Gastrocnemius medialis (tissue), 4 donors: ENCODE data around the gene GCC1.

ENCODE experiments used
- POLR2A ChIP-seq, 2 donors: fragments of 450-650 bp; IDR thresholded peaks; one replicate each; pipeline ENCODE4 v1.6.1; 2017; ENCODE audit warnings: antibody characterized with exemption in 2 of 2, mild to moderate bottlenecking in 2 of 2, moderate library complexity in 2 of 2
- TF ChIP-seq, protein P1 (sequence below), 5 experiments: fragments of 450-650 bp in 3 of 5; fragments of 200-600 bp in 2 of 5; sonication (generic) in 2 of 5; IDR thresholded peaks in 4 of 5; conservative IDR thresholded peaks in 1 of 5; 1 replicate in 4 of 5; 2 replicates in 1 of 5; pipeline ENCODE4 v1.5.1; 2016 to 2019; ENCODE audit warnings: antibody characterized with exemption in 5 of 5, mild to moderate bottlenecking in 3 of 5, moderate library complexity in 3 of 5

DNA sequence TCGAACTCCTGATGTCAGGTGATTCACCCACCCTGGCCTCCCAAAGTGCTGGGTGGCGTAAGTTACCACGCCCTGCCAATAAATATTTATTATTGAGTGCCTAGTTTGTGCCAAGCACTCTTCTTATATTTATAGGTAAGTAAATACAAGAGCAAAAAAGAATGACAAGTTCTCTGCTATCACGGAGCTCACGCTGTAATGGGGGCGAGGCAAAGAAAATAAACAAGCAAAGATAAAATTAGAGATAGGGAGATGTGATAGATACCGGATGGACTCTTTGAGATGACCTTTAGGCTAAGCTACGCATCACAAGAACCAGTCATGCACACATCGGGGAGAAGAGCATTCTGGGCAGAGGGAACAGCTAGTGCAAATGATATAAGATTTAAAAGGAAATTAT is 46.3 kb downstream of the GCC1 start:
- TF ChIP-seq, protein P1, sequence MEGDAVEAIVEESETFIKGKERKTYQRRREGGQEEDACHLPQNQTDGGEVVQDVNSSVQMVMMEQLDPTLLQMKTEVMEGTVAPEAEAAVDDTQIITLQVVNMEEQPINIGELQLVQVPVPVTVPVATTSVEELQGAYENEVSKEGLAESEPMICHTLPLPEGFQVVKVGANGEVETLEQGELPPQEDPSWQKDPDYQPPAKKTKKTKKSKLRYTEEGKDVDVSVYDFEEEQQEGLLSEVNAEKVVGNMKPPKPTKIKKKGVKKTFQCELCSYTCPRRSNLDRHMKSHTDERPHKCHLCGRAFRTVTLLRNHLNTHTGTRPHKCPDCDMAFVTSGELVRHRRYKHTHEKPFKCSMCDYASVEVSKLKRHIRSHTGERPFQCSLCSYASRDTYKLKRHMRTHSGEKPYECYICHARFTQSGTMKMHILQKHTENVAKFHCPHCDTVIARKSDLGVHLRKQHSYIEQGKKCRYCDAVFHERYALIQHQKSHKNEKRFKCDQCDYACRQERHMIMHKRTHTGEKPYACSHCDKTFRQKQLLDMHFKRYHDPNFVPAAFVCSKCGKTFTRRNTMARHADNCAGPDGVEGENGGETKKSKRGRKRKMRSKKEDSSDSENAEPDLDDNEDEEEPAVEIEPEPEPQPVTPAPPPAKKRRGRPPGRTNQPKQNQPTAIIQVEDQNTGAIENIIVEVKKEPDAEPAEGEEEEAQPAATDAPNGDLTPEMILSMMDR (IDR thresholded peaks at IDR 0.05 in 4 of 5, conservative IDR thresholded peaks at IDR 0.05 in 1 of 5): no peak
- TF ChIP-seq POLR2A (IDR thresholded peaks at IDR 0.05): no peak
